ENCODE results near the gene ZNF334.

Gene ZNF334

DNA sequence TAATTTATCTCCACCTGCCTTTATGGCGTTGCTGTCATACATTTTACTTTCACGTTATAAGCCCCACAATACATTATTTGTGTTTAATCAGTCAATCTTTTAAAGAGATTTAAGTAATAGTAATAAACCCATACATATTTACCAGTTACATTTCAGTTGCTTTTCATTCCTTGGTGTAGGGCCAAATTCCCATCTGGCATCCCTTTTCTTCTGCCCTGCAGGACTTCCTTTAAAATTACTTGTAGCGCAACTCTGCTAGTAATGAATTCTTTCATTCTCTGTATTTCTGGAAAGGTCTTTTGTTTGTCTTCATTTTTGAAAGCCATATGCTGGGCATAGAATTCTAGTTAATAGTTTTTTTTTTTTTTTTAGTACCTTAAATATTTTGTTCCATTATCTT, 24.9 kb downstream of the ZNF334 start:
- TF ChIP-seq, protein P1, sequence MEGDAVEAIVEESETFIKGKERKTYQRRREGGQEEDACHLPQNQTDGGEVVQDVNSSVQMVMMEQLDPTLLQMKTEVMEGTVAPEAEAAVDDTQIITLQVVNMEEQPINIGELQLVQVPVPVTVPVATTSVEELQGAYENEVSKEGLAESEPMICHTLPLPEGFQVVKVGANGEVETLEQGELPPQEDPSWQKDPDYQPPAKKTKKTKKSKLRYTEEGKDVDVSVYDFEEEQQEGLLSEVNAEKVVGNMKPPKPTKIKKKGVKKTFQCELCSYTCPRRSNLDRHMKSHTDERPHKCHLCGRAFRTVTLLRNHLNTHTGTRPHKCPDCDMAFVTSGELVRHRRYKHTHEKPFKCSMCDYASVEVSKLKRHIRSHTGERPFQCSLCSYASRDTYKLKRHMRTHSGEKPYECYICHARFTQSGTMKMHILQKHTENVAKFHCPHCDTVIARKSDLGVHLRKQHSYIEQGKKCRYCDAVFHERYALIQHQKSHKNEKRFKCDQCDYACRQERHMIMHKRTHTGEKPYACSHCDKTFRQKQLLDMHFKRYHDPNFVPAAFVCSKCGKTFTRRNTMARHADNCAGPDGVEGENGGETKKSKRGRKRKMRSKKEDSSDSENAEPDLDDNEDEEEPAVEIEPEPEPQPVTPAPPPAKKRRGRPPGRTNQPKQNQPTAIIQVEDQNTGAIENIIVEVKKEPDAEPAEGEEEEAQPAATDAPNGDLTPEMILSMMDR (IDR thresholded peaks at IDR 0.05; ENCODE audit: poor library complexity, severe bottlenecking), result no peak
- Histone ChIP-seq H3K4me1 (ENCODE audit: insufficient read depth, poor library complexity, severe bottlenecking) (peaks cover 7% of the 10 kb centered on the region), H3K27ac (ENCODE audit: poor library complexity, severe bottlenecking) (no peak overlapping the region), H3K9me3 (ENCODE audit: severe bottlenecking) (no peaks in the 10 kb centered on the region), H3K4me3 (ENCODE audit: severe bottlenecking) (no peak overlapping the region), H3K36me3 (ENCODE audit: low read depth) (no peaks in the 10 kb centered on the region), H3K27me3 (ENCODE audit: insufficient read depth, poor library complexity, severe bottlenecking) (peaks cover 46% of the 10 kb centered on the region)
- no peak for DNase-seq (ENCODE audit: low spot score)
- ATAC-seq (ENCODE audit: low read depth), result no peak

DNA sequence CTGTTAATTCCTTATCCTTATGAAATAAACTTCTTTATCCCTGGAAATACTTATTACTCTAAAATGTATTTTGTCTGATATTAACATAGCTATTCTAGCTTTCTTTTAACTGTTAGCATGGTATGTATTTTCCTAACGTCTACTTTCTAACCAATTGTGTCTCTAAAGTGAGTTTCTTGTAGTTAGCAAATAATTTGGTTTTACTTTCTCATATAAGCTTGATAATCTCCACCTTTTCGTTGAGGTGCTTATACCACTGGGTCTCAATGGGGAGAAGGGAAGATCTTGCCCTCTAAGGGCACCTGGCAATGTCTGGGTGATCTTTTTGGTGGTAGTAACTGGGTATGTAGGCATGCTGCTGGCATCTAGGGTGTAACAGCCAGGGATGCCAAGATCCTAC, 25.7 kb downstream of the ZNF334 start:
- H3K27me3 ChIP-seq (ENCODE audit: insufficient read depth, poor library complexity, severe bottlenecking), result peaks cover 53% of the 10 kb centered on the region
- ATAC-seq (ENCODE audit: low read depth) (no peak), DNase-seq (ENCODE audit: low spot score) (no peak)
- no peaks in the 10 kb centered on the region for H3K36me3 ChIP-seq (ENCODE audit: low read depth)
- TF ChIP-seq, protein P1 (IDR thresholded peaks at IDR 0.05; ENCODE audit: poor library complexity, severe bottlenecking), result no peak
- no peaks in the 10 kb centered on the region for H3K9me3 ChIP-seq (ENCODE audit: severe bottlenecking)
- peaks cover 7% of the 10 kb centered on the region for H3K4me1 ChIP-seq (ENCODE audit: insufficient read depth, poor library complexity, severe bottlenecking)
- no peak overlapping the region for H3K27ac ChIP-seq (ENCODE audit: poor library complexity, severe bottlenecking)
- H3K4me3 ChIP-seq (ENCODE audit: severe bottlenecking), result no peak overlapping the region

DNA sequence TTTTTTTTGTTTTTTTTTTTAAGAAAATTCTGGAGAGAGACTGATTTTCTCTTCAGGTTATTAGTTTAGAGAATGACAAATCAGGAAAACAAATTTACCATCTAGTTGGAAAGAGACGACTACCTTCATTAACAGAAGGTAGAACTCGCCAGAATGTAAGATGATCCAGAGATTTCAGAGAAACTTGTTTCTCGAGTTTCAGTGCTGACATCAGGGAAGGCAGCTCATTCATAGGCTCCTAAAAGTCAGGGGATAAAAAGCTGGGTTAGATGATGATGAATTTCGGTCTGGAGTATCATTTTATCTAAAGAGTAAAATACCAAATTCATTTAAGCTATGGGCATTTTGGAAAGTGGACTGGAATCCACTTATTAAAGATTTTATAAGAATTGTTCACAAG, 27.9 kb downstream of the ZNF334 start:
- Histone ChIP-seq H3K27ac (ENCODE audit: poor library complexity, severe bottlenecking) (no peak overlapping the region), H3K4me3 (ENCODE audit: severe bottlenecking) (no peak overlapping the region), H3K36me3 (ENCODE audit: low read depth) (no peaks in the 10 kb centered on the region), H3K9me3 (ENCODE audit: severe bottlenecking) (no peaks in the 10 kb centered on the region), H3K27me3 (ENCODE audit: insufficient read depth, poor library complexity, severe bottlenecking) (peaks cover 53% of the 10 kb centered on the region), H3K4me1 (ENCODE audit: insufficient read depth, poor library complexity, severe bottlenecking) (peaks cover 7% of the 10 kb centered on the region)
- TF ChIP-seq, protein P1 (IDR thresholded peaks at IDR 0.05; ENCODE audit: poor library complexity, severe bottlenecking), result no peak
- DNase-seq (ENCODE audit: low spot score) (no peak), ATAC-seq (ENCODE audit: low read depth) (peak; percentile 67)

DNA sequence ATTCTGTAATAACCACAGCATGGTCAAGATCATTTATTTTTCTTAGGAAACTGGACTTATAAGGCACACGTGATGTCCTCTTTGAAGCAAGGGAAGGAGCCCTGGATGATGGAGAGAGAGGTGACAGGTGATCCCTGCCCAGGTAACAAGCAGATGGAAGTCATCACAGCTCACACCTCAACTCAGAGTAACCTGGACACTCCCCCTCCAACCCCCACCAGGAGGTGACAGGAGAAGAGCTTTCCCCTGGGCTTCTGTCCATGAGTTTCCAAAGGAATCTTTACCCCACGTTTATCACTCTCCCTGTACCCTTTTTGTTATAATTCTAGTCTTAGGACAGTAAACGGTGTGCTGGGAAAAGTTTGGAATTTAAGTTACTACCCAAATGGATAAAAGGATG, 28.4 kb downstream of the ZNF334 start:
- DNase-seq (ENCODE audit: low spot score), result no peak
- no peak for ATAC-seq (ENCODE audit: low read depth)
- H3K4me3 ChIP-seq (ENCODE audit: severe bottlenecking), result no peak overlapping the region
- H3K36me3 ChIP-seq (ENCODE audit: low read depth), result no peaks in the 10 kb centered on the region
- H3K4me1 ChIP-seq (ENCODE audit: insufficient read depth, poor library complexity, severe bottlenecking), result peaks cover 7% of the 10 kb centered on the region
- TF ChIP-seq, protein P1 (IDR thresholded peaks at IDR 0.05; ENCODE audit: poor library complexity, severe bottlenecking), result no peak
- H3K27me3 ChIP-seq (ENCODE audit: insufficient read depth, poor library complexity, severe bottlenecking), result peaks cover 49% of the 10 kb centered on the region
- no peaks in the 10 kb centered on the region for H3K9me3 ChIP-seq (ENCODE audit: severe bottlenecking)
- no peak overlapping the region for H3K27ac ChIP-seq (ENCODE audit: poor library complexity, severe bottlenecking)

DNA sequence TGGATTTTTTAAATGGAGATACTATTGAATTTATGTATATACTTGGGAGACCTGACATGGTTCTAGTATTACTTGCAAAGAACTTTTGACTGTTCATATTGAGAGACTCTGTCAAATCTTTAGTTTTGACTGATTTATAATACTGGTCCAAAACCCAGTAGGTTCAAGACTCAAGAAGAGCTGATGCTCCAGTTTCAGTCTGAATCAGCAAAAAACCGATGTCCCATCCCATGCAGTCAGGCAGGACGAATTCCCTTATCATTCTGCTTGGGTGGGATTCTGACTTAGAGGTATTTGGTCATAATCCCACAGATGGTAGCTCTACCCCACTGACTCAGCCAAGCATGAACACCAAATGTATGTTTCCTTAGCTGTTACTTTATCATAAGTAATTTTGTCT, 29.5 kb downstream of the ZNF334 start:
- ATAC-seq (ENCODE audit: low read depth), result no peak
- Histone ChIP-seq H3K27me3 (ENCODE audit: insufficient read depth, poor library complexity, severe bottlenecking) (peaks cover 44% of the 10 kb centered on the region), H3K36me3 (ENCODE audit: low read depth) (no peaks in the 10 kb centered on the region)

More for the DNA sequence above, 29.5 kb downstream of the ZNF334 start:
- no peak overlapping the region for H3K4me3 ChIP-seq (ENCODE audit: severe bottlenecking)
- no peaks in the 10 kb centered on the region for H3K9me3 ChIP-seq (ENCODE audit: severe bottlenecking)
- TF ChIP-seq, protein P1 (IDR thresholded peaks at IDR 0.05; ENCODE audit: poor library complexity, severe bottlenecking), result no peak
- H3K4me1 ChIP-seq (ENCODE audit: insufficient read depth, poor library complexity, severe bottlenecking), result peaks cover 7% of the 10 kb centered on the region
- DNase-seq (ENCODE audit: low spot score), result no peak
- no peak overlapping the region for H3K27ac ChIP-seq (ENCODE audit: poor library complexity, severe bottlenecking)

Data from RWPE2 (cell line).